ENCODE data around the gene CRYM.
"Not testable (repeated sequence)": the region's sequence is repeated elsewhere in the genome, so short reads cannot be mapped to it uniquely, and the experiment has no call there.

CRYM gene

DNA sequence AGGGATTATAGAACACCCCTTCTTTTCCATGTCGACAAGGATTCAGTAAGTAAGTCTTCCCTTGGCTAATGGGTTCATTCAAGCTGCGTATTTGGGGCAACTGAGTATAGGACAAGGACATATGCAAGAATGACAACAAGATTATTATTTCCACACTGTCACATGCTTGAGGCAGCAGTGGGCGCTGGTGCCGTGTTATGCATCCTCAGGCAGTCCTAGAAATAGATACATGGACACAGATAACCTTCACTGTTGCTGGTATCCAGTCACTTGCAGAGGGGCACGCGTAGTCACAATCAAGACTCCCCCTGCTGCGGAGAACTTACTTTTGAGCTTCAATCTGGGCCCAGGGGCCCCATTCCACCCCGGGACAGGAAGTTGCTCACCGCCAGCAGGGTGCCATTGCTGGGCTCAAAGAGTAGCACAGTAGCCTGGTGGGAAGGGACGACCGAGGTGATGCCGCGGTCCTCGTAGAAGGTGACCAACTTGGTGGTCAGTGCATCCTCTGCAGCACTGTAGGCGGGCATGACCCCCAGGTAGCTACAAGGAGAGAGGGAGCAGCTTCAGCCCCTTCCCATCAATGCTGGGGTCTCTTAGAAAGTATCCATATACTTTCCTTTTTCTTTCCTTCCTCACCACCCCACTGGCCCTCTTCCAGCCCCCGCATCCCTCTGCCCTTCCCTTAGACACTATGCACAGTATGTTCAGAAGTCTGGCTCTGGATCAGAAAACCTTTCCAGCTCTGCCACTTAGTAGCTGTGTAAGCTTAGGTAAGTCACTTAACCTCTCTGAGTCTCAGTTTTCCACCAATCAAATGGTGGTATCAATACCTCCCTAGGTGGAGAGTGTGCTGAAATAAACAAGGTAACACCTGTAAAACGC is 804 bp downstream of the CRYM start:
- DNase-seq = no peak

DNA sequence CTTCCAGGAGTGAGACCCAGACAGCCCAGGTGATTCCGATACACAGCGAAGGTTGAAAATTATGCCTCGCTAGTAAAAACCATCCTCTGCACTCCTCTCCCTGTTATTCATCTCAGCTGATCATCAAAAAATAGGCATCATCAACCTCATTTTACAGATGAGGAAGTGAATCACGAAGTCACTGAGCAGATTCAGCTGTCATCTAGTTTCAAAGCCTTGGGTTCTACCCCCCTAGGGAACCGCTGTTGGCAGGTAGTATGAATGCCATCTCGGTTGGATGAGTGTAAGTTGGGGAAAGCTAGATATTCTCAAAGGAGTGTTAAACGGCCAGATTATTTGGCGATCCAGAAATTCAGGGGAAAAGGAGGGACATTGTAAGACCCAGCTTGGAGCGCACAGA is 2.0 kb downstream of the CRYM start:
- no peak for DNase-seq

DNA sequence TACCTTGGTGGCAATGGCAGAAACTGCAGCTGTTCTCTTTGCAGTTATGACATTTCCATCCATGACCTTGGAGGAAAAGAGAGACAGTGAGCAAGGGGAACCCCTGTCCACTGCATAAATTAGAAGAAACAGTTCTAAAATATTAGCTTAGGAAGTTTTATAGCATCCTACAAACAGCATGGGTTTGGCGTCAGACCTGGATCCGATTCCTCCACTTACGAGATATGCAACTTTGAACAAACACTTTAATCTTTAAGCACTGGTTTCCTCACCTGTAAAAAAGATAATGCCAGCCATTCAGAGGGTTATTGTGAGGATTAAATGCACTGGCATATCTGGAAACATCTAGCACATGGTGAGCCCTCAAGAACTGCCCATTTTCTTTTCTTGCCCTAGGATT is 2.6 kb downstream of the CRYM start:
- DNase-seq = no peak

DNA sequence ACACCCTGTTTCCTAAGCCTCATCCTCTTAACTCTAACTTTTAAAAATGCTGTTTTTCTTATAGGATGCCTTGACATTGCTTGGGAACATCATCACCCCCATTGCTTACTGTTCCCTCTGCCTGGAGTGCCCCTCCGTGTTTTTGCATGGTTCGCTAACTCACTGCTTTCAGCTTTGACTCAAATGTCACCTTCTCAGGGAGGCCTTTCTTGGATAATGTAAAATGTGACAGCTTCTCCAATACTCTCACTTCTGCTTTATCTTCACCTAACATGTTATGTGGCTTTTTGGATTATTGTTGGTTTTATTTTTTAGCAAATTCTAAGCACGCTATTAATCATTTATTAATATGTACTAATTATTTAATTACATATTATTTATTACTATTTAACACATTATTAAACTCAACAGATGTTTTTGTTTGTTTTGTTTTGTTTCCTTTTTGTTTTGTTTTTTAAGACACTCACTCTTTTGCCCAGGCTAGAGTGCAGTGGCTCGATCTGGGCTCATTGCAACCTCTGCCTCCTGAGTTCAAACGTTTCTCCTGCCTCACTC is 3.8 kb downstream of the CRYM start:
- no peak for DNase-seq

DNA sequence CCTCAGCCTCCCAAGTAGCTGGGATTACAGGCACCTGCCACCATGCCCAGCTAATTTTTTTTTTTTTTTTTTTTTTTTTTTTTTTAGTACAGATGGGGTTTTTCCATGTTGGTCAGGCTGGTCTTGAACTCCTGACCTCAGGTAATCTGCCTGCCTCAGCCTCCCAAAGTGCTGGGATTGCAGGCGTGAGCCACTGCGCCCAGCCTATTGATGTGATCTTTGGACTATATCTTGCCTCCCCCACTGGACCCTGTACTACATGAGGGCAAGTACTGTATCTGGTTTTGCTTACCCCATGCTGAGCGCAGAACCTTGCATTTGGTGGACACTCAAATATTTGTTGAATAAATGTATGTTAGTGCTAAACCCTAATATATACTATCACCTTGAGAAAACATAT is 5.3 kb downstream of the CRYM start:
- DNase-seq = not testable (repeated sequence)

DNA sequence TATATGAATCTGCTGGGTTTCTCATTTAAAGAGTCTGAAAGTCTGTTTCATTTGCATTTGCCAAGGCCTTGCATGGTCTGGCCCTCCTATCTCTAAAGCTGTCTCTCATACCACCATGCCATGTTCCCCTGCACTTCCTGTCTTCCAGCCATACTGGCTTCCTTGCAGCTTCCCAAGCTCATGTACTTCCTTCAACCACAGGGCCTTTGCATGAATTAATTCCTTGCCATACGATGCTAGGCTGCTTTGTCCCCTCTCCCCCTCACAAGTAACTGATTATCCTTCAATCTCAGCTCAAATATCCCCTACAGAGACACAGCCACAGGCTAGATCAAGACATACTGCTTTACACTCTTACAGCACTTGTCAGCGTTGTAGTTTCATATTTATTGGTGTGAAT is 5.8 kb downstream of the CRYM start:
- no peak for DNase-seq

DNA sequence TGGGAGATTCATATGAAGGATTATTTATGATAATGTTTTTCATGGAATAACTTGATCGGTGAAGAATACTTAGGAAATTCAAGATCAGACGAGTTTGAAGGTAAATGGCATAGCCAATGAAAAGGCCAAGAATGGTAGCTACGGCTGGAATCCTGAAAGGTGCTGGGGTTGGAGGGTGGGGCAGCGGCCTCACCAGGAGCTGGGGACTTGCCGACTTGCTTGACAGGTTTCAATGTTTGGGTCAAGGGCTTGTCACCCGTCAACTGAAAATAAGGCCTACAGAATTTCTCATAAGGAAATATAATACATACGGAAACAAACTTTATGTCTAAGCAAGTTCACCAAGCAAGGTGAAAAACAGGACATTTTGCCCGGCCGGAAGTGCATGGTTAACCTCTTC is 9.9 kb downstream of the CRYM start:
- DNase-seq = no peak

DNA sequence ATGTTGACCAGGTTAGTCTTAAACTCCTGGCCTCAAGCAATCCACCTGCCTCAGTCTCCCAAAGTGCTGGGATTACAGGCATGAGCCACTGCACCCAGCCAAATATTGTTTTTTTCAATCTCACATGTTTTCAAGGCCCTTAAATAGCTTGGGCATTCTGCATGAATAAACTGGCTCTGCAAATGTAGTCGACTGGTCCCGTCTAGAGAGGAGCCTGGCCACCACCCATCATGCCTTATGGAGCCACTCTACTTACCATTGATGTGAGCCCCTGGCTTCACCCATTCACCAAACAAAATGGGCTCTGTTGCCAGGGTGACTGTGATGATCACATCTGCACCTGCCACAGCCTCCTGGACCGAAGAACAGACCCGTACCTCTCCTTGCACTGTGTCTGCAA is 10.8 kb downstream of the CRYM start:
- DNase-seq = no peak

DNA sequence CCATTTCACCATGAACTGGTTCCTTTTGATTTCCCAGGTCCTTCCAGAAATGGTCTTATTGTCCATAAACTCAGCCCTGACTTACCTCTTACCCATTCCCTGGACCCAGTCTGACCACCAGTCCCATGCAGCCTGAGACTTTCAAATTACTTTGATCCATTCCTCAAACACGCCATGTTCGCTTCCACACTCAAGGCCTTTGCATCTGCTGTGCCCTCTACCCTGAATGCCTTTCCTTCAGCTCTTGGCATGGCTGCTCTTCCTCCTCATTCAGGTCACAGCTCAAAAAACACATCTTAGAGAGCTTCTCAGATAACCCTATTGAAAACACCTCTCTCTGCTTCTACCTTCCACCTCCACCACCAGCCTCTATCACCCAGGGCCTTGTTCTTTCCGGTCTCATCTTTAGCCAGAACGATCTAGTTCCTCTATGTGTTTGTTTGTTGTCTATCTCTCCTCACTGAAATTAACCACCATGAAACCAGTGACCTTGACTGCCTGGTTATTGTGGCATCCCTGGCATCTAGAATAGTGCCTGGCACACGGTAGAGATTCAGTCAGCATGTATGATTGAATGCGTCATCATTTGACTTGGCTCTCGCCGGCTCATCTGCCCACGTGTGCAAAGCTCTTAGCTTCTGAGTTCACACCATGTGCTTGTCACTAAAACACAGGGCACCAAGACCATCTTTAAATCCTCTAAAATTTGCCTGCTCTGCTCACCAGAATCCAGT is 12.8 kb downstream of the CRYM start:
- no peak for DNase-seq

DNA sequence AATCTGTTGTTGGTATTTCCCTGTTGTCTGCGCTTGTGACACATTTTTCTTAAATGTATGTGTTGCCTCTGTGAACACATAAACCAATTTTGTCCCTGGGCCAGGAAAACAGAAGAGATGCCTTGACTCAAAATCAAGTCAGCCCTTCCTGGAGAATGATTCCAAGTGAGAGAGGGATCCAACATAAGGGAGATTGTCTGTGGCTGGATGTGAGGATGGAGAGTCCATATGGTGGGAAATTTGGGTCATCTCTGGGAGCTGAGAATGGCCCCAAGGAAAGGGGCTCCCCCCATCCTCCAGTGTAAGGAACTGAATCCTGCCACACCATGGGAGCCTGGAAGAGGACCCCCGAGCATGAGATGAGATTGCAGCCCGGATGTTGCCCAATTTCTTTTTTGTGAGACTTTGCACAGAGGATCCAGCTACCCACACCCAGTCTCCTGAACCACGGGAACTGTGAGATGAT is 13.5 kb downstream of the CRYM start:
- no peak for DNase-seq

DNA sequence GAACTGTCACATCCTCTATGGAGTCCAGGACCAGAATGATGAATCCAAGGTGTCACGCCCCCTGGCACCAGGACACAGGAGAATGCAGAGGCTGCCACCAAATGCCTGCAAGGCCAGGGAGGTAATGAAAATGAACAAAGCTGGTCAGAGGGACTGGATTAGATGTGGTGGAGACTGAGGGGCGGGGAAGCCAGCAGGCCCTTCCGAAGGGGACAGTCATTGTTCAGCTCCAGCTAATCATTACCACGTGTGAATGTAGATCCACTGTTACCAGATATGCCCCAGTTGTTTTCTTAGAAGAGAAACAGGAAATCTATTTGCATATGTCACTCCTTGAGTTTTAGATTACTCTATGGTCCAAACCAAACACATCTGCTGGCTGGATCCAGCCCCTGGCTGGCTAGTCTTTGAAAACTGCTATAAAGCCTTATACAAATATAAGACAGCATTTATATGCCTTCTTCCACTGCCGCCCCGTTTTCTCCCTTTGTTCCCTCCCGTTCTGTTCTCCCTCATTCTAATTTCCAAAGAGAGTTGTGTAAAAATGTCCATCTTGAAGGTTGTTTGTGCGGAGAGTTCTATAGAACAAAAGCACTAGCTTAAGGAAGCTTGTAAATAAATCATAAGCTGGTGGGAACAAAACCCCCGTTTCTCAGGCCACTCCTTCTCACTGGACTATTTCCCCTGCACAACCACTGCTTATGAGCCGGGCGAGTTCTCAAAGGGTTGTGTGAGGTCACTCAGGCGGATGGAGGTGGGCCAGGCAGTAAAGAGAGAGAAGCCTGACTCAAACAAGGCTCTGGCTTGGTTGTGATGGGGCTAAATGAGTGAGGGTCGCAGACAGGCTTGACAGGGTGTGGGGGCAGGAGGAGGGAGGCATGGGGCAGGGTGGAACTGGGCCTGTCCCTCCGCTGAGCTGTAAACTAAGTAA is 14.2 kb downstream of the CRYM start:
- DNase-seq = no peak

DNA sequence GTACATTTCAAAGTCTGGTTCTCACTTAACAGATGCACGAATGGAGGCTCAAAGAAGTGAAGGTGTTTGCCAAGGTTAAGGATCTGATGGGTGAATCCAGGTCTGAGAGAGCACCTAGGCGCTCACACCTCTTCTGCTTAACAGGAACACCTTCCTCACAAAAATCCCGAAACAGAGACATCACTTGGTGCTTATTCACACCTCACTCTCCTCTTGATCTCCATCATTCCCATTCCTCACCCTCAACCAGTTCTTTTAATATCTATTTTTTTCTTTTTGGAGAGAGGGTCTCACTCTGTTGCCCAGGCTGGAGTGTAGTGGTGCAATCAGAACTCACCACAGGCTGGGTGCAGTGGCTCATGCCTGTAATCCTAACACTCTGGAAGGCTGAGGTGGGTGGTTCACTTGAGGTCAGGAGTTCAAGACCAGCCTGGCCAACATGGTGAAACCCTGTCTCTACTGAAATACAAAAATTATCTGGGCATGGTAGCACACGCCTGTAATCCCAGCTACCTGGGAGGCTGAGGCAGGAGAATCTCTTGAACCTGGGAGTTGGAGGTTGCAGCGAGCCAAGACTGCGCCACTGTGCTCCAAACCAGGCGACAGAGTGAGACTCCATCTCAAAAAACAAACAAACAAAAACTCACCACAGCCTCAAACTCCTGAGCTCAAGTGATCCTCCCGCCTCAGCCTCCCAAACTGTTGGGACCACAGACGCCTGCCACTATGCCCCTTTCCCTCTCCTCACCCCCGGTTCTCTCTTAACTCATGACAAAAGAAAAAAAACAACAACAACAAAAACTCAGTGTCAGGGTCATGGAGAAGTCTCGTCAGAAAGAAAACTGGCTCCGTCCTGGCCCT is 15.1 kb downstream of the CRYM start:
- no peak for DNase-seq

DNA sequence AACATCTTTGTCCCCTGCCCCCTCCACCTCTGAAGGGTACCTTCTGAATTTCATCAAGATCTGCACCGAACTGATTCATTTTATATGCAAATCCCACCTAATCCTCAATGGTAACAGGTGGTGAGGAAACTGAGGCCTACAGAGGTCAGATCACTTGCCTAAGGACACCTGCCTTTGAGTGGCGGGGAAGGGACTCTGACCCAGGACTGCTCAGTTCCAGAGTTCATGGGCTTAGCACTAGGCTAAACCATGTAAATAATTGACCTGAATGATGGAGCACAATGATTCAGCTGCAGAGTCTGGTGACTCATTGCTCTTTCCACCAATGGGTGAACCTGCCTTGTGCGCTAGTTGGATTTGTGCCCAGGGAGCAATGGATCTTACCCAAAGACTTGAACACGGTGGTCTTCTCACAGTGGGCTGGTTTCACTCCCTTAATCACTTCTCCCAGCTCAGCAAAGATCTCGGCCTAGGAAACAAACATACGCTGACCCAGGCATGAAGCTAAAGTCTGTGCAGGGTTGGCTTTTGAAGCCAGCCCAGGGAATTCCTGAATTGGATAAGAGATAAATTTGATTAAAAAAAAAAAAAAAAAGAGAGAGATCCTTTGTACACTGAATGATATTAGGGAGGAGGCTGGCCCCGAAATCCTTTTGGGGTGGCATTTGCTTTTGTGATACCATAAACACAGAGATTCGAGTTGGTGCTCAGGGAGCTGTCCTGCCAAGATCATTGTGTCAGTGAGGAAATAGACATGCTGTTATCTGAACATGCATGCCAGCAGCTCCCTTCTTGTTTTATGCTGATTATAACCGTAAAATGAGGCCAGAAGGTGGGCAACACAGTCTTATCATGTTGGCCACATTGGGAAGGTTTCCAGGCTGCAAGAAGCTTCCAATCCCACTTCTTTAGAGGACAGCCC is 17.0 kb downstream of the CRYM start:
- no peak for DNase-seq

DNA sequence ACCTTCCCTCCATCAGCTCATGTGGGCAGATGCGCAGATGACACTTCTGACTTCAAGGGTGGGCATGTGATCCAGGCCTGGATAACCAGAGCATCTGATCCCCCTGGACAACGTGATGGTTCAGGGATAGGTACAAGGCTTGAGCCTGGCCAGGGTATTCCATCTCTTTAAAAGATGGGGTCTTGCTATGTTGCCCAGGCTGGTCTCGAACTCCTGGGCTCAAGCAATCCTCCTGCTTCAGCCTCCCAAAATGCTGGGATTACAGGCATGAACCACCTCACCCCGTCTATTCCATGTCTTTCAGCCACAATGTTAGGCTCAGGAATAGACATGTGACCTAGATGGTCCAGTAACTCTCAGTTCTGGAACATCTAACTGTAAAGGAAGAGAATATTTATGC is 20.8 kb downstream of the CRYM start:
- no peak for DNase-seq

DNA sequence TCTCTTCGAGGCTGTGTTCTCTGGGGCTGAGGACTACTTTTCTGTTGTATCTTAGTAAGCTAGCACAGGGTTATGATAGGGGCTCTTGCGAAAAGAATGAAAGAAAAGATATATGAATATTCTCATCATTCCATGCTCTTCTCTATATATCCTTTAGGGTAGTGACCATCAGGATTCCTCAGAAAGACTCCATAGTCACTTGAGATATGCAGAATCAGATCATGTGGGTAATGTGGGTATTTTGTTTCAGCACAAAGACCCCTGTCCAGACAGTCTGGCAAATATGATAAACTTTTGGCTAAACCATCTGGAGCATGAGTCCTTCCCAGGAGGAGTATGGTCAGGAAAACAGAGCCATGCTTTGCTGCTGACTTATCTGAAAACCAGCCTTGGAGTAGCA is 21.5 kb downstream of the CRYM start:
- no peak for DNase-seq

DNA sequence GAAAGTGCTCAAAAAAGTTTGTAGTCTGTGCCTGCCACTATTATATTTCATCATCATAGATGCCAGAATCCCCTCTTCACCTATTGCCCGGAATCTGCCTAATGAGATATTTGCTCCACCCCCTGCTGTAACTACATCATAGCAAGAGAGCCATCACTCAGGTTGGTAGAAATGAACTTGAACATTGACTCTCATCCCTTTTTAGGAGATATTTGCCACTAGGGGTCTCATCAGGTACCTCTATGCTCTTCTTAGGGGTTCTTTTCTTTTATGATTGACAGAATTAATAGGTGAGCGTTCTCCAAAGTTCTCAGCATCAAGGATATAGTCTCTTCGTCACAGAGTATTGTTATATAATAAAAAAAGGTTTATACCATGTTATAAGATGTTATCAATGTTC is 24.6 kb downstream of the CRYM start:
- no peak for DNase-seq

DNA sequence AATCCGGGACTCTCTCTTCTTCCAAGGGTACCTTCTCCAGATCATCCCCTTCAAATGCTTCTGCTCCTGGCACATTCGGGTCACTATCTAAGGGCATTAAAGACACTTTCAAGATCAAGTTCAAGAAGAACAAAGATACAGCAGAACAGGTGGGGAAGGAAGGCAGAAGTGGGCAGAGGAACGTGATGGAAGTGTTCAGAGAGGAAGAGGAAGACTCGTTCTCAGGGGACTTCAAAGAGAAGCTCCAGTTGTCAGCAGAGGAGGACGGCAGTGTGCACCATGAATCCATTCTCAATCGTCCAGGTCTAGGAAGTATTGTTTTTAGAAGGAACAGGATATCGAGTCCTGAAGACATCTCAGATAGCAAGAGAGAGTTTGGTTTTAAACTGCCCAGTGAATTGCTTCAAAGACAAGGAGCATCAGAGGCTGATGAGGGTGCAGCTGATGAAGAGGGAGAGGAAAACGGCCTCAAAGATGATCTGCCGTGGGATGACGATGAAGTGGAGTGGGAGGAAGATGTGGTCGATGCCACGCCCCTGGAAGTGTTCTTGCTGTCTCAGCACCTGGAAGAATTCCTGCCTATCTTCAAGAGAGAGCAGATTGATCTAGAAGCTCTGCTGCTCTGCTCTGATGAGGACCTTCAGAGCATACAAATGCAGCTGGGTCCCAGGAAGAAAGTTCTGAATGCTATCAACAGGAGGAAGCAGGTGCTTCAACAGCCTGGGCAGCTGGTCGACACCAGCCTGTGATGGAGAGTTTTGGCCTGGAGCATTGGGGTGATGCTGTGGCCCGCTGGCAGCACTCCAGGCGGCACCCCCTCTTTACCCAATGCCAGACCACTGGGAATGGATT is 27.8 kb downstream of the CRYM start:
- DNase-seq = no peak

DNA sequence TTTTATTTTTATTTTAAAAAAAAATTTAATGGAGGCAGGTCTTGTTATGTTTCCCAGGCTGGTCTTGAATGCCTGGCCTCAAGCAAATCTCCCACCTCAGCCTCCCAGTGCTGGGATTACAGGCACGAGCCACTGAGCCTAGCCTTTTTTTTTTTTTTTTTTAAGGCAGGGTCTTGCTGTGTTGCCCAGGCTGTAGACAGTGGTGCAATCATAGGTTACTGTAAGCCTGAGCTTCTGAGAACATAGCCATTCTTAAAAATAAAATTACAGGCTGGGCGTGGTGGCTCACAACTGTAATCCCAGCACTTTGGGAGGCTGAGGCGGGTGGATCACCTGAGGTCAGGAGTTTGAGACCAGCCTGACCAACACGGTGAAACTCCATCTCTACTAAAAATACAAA is 29.9 kb downstream of the CRYM start:
- not testable (repeated sequence) for DNase-seq

DNA sequence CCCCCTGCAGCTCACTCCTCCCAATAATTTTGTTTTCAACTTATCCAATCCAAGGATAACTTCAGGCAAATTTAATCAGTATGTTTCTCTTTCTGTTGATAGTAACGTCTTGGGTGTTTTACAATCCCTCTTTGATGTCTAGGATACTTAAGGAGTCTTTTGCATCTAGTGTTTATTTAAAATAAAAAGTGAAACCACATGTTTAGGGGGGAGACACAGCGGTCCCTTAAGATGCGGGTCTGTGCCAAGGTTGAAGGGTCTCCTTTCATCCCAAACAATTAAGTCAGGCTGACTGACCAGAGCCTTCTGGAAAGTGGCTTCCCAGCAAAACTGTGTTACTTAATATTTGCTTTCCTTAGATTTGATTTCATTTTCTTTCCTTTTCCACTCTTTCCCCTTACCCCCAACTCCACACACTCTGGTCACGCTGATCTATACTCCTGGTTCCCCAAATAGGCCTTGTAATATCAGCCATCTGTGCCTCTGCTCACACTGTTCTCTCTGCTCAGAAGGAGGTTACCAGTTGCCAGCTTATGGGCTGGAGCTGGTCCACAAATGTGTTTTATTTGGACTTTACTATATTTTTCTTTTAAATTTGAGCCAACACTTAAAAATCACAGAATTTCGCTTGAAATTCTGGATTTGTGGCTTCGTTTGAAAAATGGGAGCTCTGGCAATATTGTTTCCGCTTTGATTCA is 33.4 kb downstream of the CRYM start:
- DNase-seq = no peak

All from bone marrow (tissue), 2 donors.